HG03432 (cell line): ENCODE results near the gene TSC22D2.

Source experiments
- ATAC-seq: cut with Tn5 transposase; IDR thresholded peaks from one replicate; pipeline ENCODE4 v1.9.1; 2021; ENCODE audit warnings: mild to moderate bottlenecking, moderate library complexity; ENCODE audit not compliant: unreplicated experiment

Gene TSC22D2

GRCh38 chr3:150408221-150409124, at the start of gene TSC22D2:
Gene TSC22D2, plus strand, starts transcription at chr3:150408298. Its CDS starts 1,053 bp downstream, at chr3:150409351.
- ATAC-seq = peak; percentile 71

- ATAC-seq = no peak
Observed at GRCh38 chr3:150359381-150359780, 48.7 kb upstream of the TSC22D2 start.

DNA sequence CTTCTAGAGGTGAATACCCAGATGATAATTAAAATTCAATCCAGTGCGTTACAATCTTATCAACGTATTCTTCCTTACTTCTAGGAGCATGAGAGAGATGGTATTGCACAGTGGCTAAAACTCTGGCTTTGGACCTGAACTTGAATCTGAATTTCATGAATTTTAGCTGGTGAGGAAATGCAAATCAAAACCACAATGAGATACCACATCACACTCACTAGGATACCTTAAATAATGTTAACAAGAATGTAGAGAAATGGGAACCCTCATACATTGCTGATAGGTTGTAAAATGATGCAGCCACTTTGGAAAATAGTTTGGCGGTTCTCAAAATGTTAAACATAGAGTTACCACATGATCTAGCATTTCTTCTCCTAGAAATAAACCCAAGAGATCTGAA, 47.1 kb upstream of the TSC22D2 start:
- no peak for ATAC-seq

GRCh38 chr3:150362515-150363302, 45.4 kb upstream of the TSC22D2 start:
- ATAC-seq = no peak

DNA sequence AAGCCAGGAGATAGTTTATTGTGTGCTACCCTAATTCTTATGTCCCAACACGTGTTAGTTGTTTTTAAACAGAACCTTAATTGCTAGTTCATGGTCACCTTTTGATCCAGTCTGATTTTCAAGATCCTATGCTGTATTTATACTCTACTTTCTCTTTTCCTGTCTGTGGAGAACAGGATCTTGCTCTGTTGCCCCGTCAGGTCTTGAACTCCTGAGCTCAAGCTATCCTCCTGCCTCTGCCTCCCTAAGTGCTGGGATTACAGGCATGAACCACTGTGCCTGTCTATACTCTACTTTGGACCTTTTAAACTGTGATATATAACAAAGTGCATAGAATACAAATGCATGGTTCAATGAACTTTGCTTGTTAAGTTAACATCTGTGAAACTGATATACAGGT, 44.7 kb upstream of the TSC22D2 start:
- no peak for ATAC-seq

DNA sequence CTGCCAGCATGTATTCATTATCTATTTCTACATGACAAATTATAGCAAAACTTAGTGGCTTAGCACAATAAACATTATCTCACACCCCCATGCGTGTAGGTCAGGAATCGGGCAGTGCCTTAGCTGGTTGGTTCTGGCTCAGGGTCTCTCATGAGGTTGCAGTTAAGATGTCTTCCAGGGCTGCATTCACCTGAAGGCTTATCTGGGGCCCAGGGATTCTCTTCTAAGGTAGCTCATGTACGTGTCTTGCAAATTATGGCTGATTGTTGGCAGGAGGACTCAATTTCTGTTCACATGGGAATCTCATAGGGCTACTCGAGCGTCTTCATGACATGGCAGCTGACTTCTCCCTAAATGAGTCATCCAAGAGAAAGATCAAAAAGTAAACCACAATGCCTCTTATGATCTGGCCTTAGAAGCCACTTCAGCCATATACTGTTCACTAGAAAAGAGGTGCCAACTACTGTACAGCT, 42.9 kb upstream of the TSC22D2 start:
- peak; percentile 75 for ATAC-seq

DNA sequence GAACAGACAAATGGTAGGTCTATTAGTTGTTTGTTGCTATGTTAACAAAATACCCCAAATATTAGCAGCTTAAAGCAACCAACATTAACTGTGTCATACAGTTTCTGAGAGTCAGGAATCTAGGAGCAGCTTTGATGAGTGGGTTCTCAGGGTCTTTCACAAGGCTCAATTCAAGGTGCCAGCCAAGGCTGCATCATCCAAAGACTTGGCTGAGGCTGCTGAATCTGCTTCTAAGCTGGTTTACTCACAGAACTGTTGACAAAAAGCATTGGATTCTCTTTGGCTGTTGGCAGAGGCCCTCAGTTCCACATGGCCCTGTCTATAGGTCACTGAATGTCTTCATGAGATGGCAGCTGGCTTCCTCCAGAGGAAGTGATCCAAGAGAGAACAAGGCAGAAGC, 40.3 kb upstream of the TSC22D2 start:
- no peak for ATAC-seq

GRCh38 chr3:150370122-150370602, 37.9 kb upstream of the TSC22D2 start:
- ATAC-seq = no peak

GRCh38 chr3:150370999-150371398, 37.1 kb upstream of the TSC22D2 start:
- no peak for ATAC-seq

GRCh38 chr3:150371741-150372254, 36.3 kb upstream of the TSC22D2 start:
- ATAC-seq = no peak

- ATAC-seq = peak; percentile 42
Observed at GRCh38 chr3:150372320-150372719, 35.8 kb upstream of the TSC22D2 start.

GRCh38 chr3:150372722-150373121, 35.4 kb upstream of the TSC22D2 start:
- ATAC-seq = peak; percentile 49

GRCh38 chr3:150373234-150373875, 34.7 kb upstream of the TSC22D2 start:
- no peak for ATAC-seq

GRCh38 chr3:150374975-150375374, 33.1 kb upstream of the TSC22D2 start:
- ATAC-seq = no peak

- no peak for ATAC-seq
Observed at GRCh38 chr3:150376001-150376848, 31.9 kb upstream of the TSC22D2 start.

- no peak for ATAC-seq
Observed at GRCh38 chr3:150377601-150378300, 30.3 kb upstream of the TSC22D2 start.

DNA sequence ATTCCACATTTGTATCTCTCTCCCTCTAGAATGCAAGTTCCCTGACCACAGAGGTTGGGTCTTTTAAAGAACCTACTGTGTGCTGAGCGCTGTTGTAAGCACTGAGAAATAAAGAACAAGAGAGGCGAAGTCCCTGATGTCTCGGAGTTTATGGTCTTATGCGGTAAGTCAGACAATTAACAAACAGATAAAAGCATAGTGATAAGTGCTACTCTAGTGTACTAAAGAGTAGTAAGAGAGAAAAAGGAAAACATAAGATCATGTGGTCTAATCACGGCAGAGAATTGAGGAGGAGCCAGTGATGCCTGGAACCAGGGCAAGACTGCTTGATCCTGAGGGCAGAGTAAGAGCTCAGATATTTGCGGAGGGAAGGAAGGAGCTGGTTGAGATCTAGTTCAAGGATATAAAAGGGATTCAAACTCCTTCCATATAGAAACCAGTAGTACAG, 29.8 kb upstream of the TSC22D2 start:
- no peak for ATAC-seq

DNA sequence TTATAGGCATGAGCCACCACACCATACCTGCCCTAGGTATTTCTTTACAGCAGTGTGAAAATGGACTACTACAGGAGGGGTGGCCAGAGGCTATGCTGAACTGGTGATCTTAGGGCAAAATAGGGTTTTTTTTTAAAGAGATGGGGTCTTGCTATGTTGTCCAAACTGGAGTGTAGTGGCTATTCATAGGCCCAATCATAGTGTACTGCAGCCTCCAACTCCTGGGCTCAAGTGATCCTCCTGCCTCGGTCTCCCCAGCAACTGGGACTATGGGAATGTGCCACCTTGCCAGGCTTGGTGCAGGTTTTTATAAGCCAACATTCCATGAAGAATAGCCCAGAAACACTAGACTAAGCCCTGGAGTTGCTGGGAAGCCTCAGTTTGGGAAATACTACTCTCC, 28.6 kb upstream of the TSC22D2 start:
- ATAC-seq = no peak
